Spleen (tissue), 11 donors: ENCODE results near the gene AP5Z1. TPM values are rescaled to one million over a fixed set of nuclear protein-coding genes. Genes with fewer than 3 reads are reported as not detected.
A peak's percentile ranks its signal among the peaks of the same experiment; 100 is the strongest.

Experiments
- DNase-seq: peaks from one replicate; pipeline ENCODE4 v3.0.0-alpha.2; 2020
- H3K27ac ChIP-seq, 8 donors: fragments of 200-600 bp; sonication (generic) in 7 of 8; 1 replicate in 4 of 8; 2 replicates in 4 of 8; pipeline versions ENCODE4 v1.5.0 to v1.8.0; 2016 to 2021; ENCODE audit warnings: inconsistent platforms in 4 of 8, mild to moderate bottlenecking in 4 of 8, moderate library complexity in 1 of 8
- H3K27me3 ChIP-seq, 7 donors: fragments of 200-600 bp; sonication (generic) in 6 of 7; replicated peaks in 1 of 7; 1 replicate in 4 of 7; 2 replicates in 3 of 7; pipeline versions ENCODE4 v1.5.0 to v1.8.0; 2016 to 2021; ENCODE audit warnings: inconsistent platforms in 3 of 7, mild to moderate bottlenecking in 1 of 7
- H3K36me3 ChIP-seq, 6 donors: fragments of 200-600 bp; sonication (generic) in 5 of 6; 1 replicate in 4 of 6; 2 replicates in 2 of 6; pipeline versions ENCODE4 v1.5.0 to v1.8.0; 2016 to 2021; ENCODE audit warnings: inconsistent platforms in 2 of 6
- H3K4me1 ChIP-seq, 6 donors: fragments of 200-600 bp; sonication (generic) in 5 of 6; 1 replicate in 3 of 6; 2 replicates in 3 of 6; pipeline versions ENCODE4 v1.5.0 to v1.8.0; 2016 to 2021; ENCODE audit warnings: inconsistent platforms in 3 of 6
- H3K4me3 ChIP-seq, 8 donors: fragments of 200-600 bp; sonication (generic) in 7 of 8; 1 replicate in 4 of 8; 2 replicates in 4 of 8; pipeline versions ENCODE4 v1.5.0 to v1.8.0; 2016 to 2021; ENCODE audit warnings: inconsistent platforms in 4 of 8, mild to moderate bottlenecking in 4 of 8, moderate library complexity in 2 of 8
- H3K9me3 ChIP-seq, 8 donors: fragments of 200-600 bp; sonication (generic) in 7 of 8; 1 replicate in 4 of 8; 2 replicates in 4 of 8; pipeline versions ENCODE4 v1.5.0 to v1.8.0; 2016 to 2021; ENCODE audit warnings: inconsistent platforms in 4 of 8
- CTCF ChIP-seq, 11 experiments: fragments of 200-600 bp in 7 of 11; fragments of 450-650 bp in 4 of 11; sonication (generic) in 4 of 11; IDR thresholded peaks in 8 of 11; conservative IDR thresholded peaks in 3 of 11; 1 replicate in 7 of 11; 2 replicates in 4 of 11; pipeline versions ENCODE4 v1.4.0 to v1.8.0; 2016 to 2021; ENCODE audit warnings: antibody characterized with exemption in 11 of 11, inconsistent platforms in 4 of 11, mild to moderate bottlenecking in 1 of 11
- POLR2A ChIP-seq, 3 donors: fragments of 450-650 bp; IDR thresholded peaks; one replicate each; pipeline ENCODE4 v1.5.1; 2017; ENCODE audit warnings: antibody characterized with exemption in 3 of 3, mild to moderate bottlenecking in 1 of 3
- POLR2AphosphoS5 ChIP-seq, 3 donors: sonication (generic); formaldehyde crosslinking; IDR thresholded peaks; one replicate each; pipeline ENCODE4 v1.5.1; 2017; ENCODE audit warnings: antibody characterized with exemption in 3 of 3
- WGBS, 5 donors: extraction: QIAGEN DNeasy Blood & Tissue Kit in 3 of 5; methylation state at CpG; one replicate each; pipeline versions ENCODE4 v1.1.5 to v1.1.7; 2013 to 2018; 5-methylcytosine and 5-hydroxymethylcytosine counted together
- intact Hi-C: fragments of 100-400 bp; cut with DNase I; formaldehyde crosslinking; loops from one replicate; pipeline ENCODE4 v1.15.0; 2023; ENCODE audit warnings: low total_unique reads
- polyA plus RNA-seq, 3 donors: library from polyadenylated mRNA; stranded (reverse); fragments of 200-250 nt; gene quantifications; one replicate each; pipeline ENCODE4 v1.2.1, GENCODE V29; 2013
- total RNA-seq, 7 donors: library from RNA; depleted of rRNA in 3 of 7; stranded (reverse); fragments of >200 nt in 3 of 7; fragmentation: NEBNext Ultra II Directional in 4 of 7; extraction: Animal tissue kit (Norgen Biotek cat#: 25700) in 4 of 7; gene quantifications; one replicate each; pipeline versions ENCODE4 v1.1.0 to v1.2.1, GENCODE V29; 2016 to 2021
- donor health status: healthy with polysubstance abuse.
- donor health status: DM: no; HTN: no; CAD: no; lungs with moderate emphysema.
- donor health status: DM: no; HTN: no; CAD: no.
- donor health status: Bipolar disorder and iron deficiency.
- donor health status: healthy.
- donor health status: DM: no; HTN: no; CAD: no.
- donor health status: DM: yes; HTN: yes; CAD: no.

AP5Z1 gene
- total and polyA plus RNA-seq, 10 donors = 39.3 to 156 (median 64.7) TPM

DNA sequence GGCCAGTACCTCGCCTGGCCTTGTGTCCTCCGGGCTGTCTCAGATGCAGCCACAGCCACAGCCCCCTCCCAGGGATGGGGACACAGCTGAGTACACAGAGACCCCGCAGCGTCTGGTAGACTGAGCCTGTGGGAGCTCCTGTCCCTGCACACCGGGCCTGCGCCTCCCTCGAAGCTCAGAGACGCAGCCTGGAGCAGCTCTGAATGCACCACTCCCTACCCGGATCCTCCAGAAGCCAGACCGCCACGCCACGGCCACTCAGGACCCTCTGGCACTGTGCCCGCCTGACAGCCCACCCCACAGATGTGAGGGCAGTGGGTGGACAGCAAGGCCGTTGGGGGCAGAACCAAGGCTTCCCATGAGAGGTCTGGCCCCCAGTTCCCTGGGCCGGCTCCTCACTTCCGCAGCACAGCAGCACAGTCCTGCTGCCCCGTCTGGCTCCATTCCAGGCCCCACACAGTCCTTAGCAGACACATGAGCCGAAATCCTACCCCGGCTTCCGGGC lies 45.6 kb downstream of the AP5Z1 start:
- Histone ChIP-seq H3K27me3 (peaks cover 0 to 75% (median 6%) of the 10 kb centered on the region in 7 donors), H3K9me3 (no peaks in the 10 kb centered on the region), H3K4me3 (no peak overlapping the region), H3K27ac (no peak overlapping the region), H3K4me1 (peaks cover 0 to 13% (median 0%) of the 10 kb centered on the region in 6 donors), H3K36me3 (no peaks in the 10 kb centered on the region)
- no peak for TF ChIP-seq CTCF (IDR thresholded peaks at IDR 0.05 in 8 of 11, conservative IDR thresholded peaks at IDR 0.05 in 3 of 11)
- WGBS, 5 donors = 85 to 90% (median 86%) methylated on average over 9 to 20 of the region's 20 CpGs
- DNase-seq = peak; percentile 69
- intact Hi-C loops = no loop called here

- DNase-seq = no peak
- 82 to 89% (median 86%) methylated on average over 9 of the region's 9 CpGs for WGBS, 5 donors
- H3K27me3 ChIP-seq = peaks cover 0 to 59% (median 6%) of the 10 kb centered on the region in 7 donors
- no peaks in the 10 kb centered on the region for H3K9me3 ChIP-seq
- H3K4me3 ChIP-seq = no peak overlapping the region
- H3K27ac ChIP-seq = no peak overlapping the region
- H3K4me1 ChIP-seq = peaks cover 0 to 13% (median 0%) of the 10 kb centered on the region in 6 donors
- intact Hi-C loops = no loop called here
- H3K36me3 ChIP-seq = no peaks in the 10 kb centered on the region
- TF ChIP-seq CTCF (IDR thresholded peaks at IDR 0.05 in 8 of 11, conservative IDR thresholded peaks at IDR 0.05 in 3 of 11) = no peak
- no peak for TF ChIP-seq POLR2A (IDR thresholded peaks at IDR 0.05)
- no peak for TF ChIP-seq POLR2AphosphoS5 (IDR thresholded peaks at IDR 0.05)
Measured at GRCh38 chr7:4822677-4823076, 47.3 kb downstream of the AP5Z1 start.

DNA sequence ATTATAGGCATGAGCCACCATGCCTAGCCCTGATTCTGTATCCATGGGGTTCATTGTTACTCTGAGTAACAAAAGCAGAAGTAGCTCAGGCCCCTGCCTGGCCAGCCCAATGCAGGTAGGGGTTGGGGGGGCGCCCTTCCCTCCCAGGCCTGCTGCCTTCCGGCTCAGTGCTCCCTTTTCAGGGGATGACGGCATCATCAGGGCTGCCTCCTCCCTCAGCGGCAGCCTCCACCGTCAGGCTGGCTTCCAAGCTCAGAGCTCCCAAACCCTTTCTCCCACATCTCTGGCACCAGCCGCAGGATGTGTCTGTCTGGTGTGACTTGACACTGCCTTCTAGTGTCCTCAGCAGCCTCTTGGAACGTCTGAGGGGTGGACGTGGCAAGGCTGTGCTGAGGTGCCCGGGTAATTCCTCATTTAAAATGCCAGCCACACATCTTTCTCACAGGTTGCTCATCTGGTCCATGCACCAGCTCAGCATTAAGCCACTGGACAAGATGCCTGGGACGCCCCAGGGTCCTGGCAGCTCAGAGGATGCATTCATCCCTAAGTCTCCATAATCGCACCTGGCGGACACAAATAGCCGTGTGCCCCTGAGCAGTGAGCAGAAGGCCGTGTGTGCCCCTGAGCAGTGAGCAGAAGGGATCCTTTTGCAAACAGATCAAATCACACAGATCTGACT lies 48.2 kb downstream of the AP5Z1 start:
- peak; percentile 56 for DNase-seq

More for the DNA sequence above, 48.2 kb downstream of the AP5Z1 start:
- Histone ChIP-seq H3K4me1 (peaks cover 0 to 13% (median 0%) of the 10 kb centered on the region in 6 donors), H3K36me3 (no peaks in the 10 kb centered on the region), H3K27me3 (peaks cover 0 to 50% (median 0%) of the 10 kb centered on the region in 7 donors), H3K27ac (no peak overlapping the region), H3K4me3 (no peak overlapping the region), H3K9me3 (no peaks in the 10 kb centered on the region)
- no peak for TF ChIP-seq CTCF (IDR thresholded peaks at IDR 0.05 in 8 of 11, conservative IDR thresholded peaks at IDR 0.05 in 3 of 11)
- no peak for TF ChIP-seq POLR2AphosphoS5 (IDR thresholded peaks at IDR 0.05)
- TF ChIP-seq POLR2A (IDR thresholded peaks at IDR 0.05) = no peak
- intact Hi-C loops = no loop called here
- 55 to 73% (median 62%) methylated on average over 10 to 14 of the region's 14 CpGs for WGBS, 5 donors
